Retina (tissue), 1 donor: ENCODE measurements around the gene CARD9.

Experiments used
- DNase-seq: peaks from one replicate; pipeline ENCODE4 v3.0.0-alpha.2; 2016

The CARD9 gene

DNA sequence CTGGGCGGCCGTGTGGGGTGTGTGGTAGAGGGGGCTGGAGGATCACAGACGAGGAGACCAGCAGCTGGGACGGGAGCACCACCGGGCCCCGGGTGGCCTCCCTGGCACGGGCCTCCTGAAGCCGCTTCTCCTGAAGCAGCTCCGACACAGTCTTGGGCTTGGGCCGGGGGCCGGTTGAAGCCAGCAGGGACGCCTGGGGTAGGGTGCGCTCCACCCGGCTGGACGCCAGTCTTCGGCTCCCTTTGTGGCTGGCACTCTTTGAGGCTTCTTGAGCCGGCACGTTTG, 5.5 kb upstream of the CARD9 start:
- no peak for DNase-seq

DNA sequence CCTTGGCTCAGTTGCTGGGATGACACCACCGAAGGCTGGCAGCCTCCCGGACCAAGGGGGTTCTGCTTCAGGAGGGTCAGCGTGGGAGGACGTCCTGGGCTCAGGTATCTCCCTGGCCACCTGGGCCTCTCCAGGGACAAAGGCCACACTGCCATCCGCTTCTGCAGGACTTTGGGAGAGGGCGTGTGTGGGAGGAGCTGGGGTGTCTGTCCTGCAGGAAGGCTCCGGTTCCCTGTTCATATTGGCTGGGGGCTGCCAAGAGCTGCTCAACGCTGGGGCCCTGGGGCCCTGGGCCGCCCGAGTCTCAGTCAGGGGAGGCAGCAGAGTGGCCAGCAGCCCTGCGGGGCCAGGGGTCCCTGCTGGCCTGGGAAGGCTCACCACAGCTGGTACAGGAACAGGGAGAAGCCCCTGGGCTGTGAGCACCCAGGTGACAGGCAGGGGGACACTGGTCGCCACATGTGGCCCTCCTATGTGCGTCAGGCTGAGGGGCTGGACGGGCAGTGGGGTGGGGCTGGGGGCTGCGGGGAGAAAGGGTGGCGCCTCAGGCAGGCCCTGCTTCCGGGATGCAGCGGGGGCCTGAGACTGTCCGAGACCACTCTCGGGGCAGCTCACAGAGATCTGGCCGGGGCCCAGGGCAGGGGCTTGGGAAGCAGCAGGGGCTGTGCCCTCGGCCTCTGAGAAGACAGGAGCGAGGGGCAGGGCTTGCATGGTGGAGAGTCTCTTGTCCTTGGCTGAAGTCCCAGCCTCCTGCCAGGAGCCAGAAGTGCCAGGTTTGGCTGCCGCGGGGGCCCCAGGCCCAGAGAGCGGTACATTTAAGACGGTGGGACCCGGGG, 4.9 kb upstream of the CARD9 start:
- DNase-seq = no peak

DNA sequence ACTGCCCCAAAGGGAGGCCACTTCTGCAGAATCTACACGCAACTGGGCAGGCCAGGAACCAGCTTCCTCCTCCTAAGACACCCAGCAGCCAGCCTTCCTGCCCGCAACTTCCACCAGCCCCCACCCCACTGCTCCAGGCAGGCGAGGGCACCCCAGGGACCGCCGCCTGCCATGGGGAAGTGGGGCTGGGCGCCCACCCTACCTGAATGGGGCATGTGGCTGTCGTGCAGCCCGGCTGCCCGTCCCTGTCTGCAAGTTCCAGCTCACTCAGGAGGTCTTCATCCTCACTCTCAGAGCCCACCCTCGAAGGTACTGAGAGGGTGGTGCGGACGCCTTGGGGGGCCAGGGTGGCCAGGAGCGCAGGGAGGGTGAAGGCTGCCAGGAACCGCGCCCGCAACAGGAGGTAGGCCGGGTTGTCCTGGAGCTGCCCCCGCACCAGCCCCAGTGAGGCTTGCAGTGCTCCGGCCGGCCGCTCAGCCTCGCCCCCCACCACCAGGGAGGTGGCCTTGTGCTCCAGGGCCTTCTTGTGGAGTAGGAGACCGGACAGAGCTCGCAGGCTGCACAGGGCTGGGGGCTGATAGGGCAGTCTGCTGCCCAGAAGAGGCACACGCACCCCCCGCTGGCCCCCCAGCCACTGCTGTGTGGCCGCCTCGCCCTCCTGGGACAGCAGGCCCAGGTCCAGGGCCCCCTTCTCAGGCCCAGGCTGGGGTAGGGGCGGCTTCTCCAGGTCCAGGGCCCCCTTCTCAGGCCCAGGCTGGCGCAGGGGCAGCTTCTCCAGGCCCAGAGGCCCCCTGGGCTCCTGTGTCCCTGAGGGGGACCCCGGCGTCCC, 4.1 kb upstream of the CARD9 start:
- no peak for DNase-seq

DNA sequence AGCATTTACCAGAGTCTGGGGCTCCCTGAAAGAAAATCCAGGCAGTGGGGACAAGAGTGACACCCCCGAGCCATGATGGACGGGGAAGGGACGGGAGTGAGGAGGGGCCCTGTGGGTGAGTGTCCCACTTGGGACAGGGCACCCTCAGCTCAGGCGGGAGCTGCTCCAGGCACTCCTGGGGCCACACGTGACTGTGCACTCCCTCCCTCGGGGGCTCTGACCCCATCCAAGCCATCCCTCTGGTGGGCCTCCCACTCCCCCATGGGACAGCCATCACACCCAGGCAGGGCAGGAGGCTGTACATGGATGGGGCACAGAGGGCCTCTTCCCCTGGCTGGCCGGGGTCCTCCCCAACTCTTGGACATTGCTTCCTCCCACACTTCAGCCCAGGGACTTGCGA, 3.0 kb upstream of the CARD9 start:
- no peak for DNase-seq

DNA sequence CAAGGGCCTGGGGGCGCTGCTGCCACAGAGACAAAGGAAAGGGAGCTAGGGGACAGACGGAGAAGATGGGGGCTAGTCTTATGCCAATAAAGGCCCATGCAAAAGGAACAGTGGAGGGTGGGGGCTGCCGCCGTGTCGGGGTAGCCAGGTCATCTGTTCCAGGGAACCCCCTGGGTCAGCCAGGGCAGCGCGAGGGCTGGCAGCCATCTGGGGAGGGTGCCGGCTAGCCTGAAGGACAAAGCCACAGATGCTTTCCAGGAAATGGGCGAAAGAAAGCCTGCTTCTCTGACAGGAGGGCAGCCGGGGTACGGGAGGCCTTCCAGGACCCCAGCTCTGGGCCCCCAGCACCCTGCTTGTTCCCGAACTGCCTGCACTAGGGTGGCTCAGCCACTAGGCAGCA, 1.6 kb upstream of the CARD9 start:
- no peak for DNase-seq

DNA sequence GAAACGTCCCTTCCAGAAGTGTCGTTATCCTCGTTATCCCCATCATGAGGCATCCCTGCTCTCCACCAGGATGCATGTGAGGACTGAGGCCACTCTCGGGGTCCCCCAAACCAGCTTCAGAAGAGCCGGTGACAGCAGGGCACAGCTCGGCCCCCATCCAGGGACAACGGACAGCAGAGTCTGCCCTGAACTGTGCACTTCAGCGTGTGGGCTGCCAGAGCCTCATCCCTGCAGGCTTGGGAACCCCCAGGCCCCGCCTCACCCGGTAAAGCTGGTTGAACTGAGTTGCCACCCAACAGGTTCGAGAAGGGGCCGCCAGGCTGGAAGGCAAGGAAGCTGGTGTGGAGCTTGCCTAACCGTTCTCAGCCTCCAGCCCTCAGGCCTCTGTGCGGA, 710 bp upstream of the CARD9 start:
- DNase-seq = no peak

DNA sequence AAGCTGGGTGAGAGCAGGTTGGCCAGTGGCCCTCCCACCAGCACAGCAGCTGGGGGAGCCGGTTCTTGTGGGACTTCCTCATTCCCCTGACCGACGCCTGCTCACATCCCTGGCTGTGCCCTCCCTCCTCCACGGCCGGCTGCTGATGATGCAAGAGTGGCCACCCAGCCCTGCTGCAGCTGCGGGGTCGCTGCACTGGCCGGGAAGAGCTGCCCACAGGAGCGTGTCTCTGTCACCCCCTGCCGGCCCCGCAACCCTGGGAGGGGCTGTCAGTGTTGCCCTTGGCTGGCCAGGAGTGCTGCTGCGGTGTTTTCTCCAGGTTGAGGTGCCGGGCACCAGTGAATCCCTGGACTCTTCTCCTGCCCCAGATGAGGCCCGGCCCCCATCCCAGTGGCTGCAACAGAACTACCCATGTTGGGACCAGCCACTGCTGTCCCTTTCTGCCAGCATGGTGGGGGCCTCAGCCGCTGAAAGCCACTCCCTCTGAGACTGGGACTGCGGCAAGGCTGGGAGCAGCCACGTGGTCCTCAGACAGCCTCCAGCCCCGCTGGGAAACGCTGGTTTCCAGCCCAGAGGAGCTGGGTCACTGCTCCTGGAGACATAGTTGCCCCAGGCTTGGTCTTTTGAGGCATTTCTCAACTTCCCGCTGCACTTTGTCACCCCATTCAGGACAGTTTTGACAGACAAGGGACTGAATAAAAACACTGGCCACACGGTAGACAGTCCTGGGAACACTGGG, 739 bp downstream of the CARD9 start:
- peak; percentile 80 for DNase-seq

DNA sequence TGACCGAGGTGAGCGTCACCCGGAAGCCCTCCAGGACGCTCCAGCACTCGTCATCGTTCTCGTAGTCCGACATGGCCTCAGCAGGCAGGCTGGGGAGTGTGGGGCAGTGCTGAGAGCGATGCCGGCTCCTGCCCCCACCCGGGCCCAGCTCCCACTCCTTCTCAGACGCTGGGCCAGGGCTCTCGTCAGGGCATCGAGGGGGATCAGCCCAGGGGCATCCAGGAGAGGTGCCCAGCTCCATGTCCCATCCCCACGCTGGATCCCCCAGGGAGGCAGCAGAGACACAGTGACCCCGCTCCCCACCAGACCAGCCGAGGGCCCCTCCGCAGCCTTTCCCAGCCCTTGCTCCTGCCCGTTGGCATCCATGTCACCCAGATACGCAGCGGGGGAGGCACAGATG, 1.5 kb downstream of the CARD9 start:
- DNase-seq = no peak

DNA sequence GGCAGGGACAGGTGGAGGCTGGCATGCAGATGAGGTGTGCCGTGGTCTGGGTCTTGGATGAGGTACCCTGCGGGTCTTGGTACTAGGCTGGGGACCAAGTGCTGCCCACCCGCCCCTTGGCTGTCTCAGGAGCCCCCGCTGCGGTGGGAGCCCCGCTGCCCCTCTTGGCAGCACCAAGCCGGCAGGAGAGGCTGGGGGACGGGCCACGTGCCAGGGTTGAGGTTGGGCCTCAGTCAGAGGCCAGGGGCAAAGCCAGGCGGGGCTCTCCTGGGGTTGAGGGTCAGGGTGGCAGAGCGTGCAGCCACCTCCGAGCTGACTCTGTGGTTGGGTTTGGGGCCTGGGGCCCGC, 2.0 kb downstream of the CARD9 start:
- DNase-seq = no peak

DNA sequence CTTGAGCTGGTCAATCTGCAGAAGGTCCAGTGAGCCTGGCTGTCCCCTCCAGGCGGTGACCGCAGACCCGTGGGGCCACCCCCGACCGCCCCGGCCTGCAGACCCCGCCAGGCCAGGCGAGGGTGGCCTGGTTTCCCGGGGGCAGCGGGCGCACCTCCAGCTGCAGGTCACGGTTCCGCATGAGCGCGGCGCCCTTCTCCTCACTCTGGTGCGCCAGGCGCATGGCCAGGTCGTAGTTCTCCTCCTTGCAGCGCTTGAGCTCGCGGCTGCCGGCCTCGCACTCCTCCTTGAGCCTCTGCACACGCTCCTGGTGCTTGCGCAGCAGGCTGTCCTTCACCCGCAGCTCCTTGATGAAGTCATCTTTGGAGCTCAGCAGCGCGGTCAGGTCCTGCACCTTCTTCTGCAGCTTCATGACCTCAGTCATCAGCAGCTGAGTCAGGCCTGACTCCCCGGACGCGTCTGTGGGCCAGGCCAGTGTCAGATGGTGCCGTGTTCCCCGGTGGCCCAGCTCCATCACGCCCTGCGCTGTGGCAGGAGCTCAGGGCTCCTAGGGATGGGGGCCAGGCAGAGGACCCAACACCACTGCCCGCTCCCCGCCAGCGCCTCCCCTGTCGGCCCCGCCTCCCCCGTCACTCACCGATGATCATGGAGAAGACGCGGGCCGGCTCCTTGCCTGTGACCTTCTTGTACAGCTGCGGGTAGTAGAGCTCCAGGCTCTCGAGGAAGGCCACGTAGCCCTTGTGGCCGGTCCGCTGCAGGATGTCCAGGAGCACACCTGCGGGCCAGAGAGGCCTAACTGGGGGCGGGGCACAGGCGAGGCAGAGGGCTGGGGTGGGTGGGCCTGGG, 2.6 kb downstream of the CARD9 start:
- DNase-seq = no peak

DNA sequence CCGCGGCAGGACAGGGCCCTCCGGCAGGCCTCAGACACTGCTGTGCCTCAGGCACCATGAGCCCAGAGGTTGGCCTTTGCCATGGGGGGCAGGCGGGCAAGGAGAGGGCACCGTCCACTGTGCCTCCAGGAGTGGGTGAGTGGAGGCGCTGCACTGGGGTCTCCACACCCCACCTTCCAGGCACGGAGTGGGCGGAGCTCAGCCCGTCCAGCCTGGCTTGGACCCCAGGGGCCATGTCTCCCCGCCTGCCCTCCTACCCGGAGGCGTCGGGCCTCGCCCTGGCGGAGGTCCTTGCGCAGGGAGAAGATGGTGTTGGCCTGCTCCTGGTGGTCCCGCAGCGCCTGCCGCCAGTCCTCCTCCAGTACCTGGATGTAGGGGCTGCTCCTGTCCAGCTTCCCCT, 3.4 kb downstream of the CARD9 start:
- DNase-seq = no peak

DNA sequence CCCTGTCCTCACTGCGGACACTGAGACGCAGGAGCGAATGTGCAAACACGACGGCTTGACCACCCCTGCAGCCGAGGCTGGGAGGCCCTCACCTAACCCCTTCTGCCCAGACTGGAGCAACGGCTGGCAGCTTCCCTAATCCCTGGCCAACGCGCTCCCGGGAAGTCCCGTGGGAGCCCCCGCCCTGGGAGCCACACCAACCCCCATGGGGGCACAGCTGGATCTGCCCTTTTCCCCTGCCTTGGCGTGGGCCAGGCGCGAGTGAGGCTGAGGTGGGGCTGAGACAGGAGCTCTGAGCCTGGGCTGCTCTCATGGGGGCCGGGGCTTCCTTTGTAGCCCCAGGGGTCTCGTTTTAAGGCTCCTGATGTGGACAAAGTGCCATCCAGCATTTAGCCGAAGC, 5.3 kb downstream of the CARD9 start:
- DNase-seq = no peak

DNA sequence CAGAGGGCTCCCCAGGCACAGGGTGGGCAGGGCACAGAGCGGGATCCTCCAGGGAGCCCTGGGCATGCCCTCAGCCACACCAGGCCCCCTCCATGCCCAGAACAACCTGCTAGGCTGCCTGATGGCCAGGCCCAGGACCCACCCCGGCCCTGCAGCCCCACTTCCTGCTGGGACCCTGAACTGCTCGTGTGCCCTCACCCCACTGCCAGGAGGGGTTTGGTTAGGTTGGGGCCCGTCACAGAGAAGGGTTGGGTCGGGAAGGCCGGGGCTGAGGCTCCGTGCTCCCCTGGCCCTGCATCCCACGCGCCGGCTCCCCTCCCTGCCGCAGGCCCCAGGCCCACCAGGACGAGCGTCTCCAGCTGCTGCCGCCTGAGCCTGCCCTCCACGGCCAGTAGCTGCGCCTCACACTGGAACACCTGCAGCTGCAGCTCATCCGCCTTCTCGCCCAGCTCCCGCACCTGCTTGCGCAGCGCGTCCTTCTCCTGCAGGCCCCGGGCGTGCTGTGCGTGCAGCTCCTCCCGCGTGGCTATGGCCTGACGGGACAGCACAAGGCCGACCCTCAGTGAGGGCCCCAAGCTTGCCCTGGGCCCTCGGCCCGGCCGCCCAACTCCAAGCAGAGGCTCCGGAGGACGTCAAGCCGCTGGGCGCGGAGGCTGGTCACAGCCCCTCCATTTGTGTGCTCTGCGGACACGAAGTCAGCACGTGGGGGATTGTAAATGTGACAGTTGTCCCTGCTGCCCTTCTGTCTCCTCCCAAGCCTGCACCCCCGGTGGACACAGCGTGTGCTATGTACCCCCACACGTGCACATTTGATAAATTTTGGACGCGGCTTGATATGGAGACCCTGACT, 5.9 kb downstream of the CARD9 start:
- DNase-seq = no peak

DNA sequence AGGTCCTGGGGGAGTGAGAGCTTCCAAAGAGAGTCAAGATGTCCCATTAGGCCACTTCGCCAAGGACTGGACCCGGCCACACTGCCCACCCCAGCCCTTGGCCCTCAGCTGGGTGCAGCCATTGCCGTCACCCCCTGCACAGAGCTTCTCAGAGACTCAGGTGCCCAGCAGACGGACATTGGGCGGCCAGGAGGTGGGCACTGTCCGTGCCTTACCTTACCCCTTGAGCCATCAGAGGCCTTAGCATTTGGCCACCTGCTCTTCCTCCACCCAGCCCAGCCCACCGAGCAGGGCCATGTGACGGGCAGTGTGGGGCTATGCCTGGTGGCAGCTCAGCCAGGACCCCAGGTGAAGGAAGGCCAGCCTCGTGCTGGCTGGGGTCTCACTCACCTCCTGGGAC, 6.6 kb downstream of the CARD9 start:
- DNase-seq = no peak

DNA sequence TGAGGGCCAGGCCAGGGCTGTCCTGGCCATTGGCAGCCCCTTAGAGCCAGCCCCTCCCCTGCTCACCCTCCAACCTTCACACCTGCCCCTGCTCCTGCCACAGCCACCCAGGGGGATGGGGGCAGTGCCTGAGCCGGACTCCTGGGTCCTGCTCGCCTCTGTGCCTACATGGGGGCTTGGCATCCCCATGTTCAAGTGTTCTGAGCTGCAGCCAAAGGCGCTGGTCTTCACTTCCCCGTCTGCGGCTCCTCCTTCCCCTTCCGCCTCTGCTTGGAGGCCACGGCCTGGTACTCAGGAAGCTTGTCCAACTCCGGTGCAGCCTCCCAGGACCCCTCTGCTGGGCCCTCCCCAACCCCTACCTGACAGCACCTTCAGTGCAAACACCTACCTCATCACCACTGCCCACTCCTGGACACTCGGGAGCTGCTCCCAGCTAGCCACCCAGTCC, 7.7 kb downstream of the CARD9 start:
- DNase-seq = no peak

DNA sequence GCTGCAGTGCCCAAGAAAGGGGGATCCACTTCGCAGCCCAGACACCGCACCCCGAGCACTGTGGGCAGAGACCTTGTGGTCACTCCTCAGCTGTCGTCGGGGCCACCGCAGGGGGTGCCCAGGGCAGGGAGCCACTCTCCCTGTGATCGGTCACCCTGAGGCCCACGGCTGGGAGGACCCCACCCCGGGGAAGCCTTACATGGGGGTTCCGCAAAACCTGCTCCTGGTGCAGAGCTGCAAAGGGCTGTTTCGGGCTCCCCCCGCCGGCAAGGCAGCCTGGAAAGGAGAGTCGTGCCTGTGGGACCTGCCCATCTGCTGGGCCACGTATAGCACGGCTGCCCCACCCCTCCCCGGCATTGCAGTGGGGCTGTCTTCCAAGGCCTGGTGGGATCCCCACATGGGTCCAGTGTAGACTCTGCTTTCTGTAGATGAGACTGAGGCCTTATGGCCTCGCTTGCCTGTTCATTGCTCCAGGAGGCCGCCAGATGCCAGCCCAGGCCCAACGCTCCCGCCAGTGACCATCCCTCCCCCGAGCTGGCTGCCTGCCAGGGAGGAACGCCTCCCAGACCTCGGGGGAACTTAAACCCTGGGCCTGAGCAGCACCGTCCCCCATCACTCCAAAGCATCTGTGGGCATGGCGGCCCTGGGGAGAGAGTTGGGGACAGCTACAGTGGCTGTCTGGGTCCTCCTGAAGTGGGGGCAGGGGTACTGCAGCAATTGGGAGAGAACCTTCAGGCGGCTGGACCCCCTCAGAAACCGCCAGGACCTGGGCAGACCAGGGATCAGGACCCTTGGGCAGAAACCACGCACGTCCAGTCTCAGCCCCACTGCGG, 8.3 kb downstream of the CARD9 start:
- peak; percentile 66 for DNase-seq

DNA sequence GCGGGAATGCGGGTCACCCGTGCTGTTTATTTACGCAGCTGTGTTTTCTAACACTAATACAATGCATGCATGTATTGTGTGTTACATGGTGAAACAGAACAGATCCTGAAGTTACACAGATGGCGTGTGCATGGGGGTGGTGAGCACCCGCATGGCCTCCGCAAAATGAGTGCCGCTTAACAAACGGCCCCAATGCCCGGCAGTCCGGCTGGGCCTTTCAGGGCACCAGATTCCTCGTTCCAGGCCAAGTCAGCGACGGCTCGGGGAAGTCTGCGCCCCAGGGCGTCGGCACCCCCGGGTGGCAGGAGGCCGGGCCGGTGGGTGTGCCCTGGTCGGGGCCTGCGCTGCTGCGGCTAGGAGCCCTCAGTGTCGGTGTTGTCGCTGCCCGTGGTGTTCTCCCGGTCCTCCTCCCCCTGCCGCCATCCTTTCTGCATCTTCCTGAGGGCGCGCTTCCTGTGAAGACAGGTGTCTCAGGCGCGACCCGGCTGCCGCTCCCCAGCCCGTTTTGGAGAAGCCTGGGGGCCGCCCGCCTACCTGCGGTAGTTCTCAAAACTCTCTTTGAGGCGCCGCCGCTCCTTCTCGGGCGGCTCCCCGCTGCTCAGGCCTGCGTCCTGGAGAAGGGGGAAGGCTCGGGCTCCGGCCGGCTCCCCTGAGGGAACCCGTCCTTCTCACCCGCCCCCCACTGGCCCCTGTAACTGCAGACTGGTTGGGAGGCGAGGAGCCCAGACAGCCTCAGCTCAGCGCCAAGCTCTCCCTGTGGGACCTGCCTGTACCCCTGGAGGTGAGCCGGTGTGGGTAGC, 9.3 kb downstream of the CARD9 start:
- DNase-seq = peak; percentile 22

DNA sequence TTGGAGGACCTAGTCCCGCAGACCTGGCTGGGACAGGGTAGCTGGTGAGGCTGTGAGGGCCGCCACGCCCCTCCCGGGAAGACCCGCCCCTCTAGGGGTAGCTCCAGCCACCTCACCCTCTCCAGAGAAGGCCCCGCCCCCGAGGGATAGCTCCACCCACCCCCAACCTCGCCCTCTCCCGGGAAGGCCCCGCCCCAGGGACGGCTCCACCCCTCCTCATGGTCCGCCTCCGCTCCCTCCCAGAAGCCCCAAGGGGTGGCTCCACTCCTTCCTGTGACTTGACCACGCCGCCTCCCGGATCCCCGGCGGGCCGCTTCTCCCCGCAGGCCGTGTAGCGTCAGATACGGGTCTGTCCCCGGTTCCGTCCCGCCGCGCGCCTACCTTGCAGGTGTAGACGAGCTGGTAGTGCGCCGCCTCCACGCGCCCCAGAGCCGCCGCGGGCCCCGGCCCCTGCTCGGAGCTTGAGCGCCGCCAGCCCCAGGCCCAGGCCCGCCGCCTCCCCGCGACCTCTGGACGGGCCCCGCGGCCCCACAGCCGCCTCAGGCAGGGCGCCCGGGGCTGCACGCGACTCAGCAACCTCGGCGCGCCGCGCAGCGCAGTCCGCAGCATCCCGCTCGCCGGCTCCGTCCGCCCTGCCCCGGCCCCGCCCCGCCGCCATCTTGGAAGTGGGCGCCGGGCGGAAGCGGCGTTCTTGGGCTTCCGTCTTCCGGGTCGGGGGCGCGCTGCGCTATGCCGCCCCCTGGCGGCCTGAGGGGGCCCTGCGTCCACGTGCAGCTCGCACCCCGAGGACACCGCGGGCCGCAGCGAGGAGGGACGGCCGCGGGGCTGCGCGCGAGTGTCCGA, 10.1 kb downstream of the CARD9 start, which contains the start of gene DNLZ:
Gene DNLZ, minus strand, starts transcription at position 639 of the 843 bp plus-strand sequence. Its CDS starts 30 bp downstream, at position 609.
- DNase-seq = peak; percentile 94

DNA sequence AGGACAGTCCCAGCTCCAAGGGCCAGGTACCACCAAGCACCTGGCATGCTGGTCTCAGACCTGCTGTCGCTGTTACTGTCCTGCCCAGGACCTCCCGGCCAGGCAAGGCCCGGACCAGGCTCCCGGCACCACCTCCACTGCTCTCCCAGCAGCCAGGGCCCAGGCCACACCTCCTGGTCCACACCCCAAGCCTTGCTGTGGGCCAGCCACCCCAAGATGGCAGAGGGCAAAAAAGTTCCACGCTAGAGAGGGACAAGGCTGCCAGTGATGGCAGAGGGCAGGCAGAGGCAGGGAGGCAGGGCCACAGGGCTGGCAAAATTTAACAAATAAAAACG, 11.1 kb downstream of the CARD9 start:
- DNase-seq = no peak
